HG02588 (cell line): ENCODE data around the gene HAND1.

Source experiments
- ATAC-seq: cut with Tn5 transposase; IDR thresholded peaks from one replicate; pipeline ENCODE4 v1.9.1; 2021; ENCODE audit warnings: mild to moderate bottlenecking, moderate library complexity; ENCODE audit not compliant: unreplicated experiment

HAND1 gene

DNA sequence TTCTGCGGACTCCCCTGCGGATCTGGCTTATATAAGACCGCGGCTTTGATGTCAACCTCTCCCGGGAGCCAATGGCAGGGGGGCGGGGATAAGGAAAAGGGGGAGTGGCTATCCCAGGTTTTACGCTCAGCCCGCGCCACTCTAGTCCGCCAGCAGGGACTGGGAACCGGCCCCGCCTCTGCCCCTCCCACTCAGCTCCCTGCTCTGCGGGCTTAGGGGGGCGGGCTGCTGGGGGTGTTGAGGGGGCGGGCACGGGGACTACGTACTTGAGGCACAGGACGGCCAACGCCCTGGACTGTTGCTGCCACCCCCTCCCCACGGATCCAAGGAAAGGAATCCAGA lies at the start of gene HAND1:
HAND1 (minus strand) TSS at position 4 of the 342 bp plus-strand sequence. CDS start 219 bp downstream, outside the sequence.
- ATAC-seq: no peak

GRCh38 chr5:154526231-154527226 lies 48.5 kb upstream of the HAND1 start:
- ATAC-seq: no peak

- no peak for ATAC-seq
These were observed 46.8 kb upstream of the HAND1 start for GRCh38 chr5:154524859-154525258.

- no peak for ATAC-seq
These were observed 46.2 kb upstream of the HAND1 start for GRCh38 chr5:154524181-154524580.

DNA sequence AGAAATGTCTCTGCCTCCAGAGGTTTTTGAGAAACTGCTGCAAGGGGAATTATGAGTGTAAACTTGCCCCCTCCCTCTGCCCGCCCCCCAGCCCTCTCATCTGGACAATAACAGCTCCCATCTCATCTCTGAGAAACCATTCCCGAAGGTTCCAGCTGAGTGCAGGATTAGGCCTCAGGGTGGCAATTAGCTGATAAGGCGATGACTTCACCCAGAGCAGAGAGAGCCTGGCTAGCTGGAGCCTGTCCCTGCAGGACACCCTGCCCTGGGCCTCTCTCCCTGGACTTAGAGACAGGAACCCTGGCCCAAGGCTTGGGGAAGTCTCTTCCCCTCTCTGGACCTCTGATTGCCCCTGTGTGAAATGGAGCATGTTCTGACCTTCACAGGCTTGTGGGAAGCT lies 45.7 kb upstream of the HAND1 start:
- no peak for ATAC-seq

- no peak for ATAC-seq
These were observed 45.1 kb upstream of the HAND1 start for GRCh38 chr5:154523104-154523503.

GRCh38 chr5:154522284-154522683 lies 44.3 kb upstream of the HAND1 start:
- no peak for ATAC-seq

DNA sequence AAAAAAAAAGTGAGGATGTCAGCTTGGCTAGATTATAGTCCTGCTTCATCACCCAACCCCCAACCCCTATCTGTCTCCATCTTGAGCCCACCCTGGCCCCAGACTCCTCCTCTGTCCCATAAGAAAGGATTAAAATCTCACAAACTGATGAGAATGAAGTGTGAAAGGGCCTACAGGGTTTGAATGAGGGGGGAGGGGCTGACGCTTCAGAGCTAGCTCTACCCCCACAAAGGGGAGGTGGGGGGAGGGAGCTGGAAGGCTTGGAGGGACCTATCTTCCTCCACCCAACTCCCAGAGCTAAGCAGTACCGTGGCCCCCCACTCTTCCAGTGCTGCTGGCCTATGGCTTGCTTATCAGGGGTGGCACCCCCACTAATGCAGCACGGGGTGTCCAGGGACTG lies 43.7 kb upstream of the HAND1 start:
- ATAC-seq: no peak

DNA sequence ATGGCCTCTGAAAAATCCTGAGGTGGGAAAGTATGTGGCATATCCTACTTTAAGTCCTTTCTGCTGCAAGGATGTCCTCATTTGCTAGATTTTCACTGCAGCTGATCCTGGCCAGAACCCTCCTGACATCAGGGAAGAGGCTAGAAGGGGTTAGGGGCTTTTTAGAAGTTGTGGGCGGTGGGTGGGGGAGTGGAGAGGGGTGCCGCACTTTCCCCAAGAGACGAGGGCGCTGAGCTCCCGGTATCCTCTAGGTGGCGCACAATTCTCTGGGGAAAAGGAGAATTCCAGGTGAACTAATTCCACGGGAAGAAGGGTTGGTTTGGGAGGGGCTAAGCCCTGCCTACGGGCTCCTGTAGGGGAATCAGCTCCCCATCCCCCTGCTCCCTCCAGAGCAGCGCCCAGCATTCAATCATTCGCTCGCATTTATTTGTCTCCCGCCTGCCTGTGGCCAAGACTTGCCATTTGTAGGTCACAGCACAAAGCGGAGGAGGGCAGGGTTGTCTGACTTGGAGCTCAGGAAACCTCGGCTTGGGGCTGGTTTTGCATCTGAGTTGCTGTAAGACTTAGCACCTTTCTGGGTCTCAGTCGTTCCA lies 42.9 kb upstream of the HAND1 start:
- ATAC-seq: no peak

DNA sequence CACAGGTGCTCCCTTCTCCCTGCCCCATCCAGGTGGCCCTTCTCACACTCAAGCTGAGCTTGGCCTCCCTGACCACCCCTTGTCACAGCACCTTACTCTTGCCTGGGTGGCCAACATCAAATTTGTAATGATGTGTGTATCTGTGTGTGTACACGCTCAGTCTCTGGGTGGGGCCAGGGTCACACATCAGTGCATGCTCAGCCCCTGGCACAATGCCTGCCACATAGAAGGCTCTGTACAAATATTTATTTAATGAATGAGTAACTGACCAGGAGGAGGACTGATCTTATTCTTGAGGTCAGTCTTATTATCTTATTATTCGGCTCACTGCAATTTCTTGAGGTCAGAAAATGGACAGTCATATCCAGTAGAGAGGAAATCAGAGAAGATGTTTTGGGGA lies 41.3 kb upstream of the HAND1 start:
- no peak for ATAC-seq

- no peak for ATAC-seq
These were observed 40.4 kb upstream of the HAND1 start for GRCh38 chr5:154518438-154518867.

DNA sequence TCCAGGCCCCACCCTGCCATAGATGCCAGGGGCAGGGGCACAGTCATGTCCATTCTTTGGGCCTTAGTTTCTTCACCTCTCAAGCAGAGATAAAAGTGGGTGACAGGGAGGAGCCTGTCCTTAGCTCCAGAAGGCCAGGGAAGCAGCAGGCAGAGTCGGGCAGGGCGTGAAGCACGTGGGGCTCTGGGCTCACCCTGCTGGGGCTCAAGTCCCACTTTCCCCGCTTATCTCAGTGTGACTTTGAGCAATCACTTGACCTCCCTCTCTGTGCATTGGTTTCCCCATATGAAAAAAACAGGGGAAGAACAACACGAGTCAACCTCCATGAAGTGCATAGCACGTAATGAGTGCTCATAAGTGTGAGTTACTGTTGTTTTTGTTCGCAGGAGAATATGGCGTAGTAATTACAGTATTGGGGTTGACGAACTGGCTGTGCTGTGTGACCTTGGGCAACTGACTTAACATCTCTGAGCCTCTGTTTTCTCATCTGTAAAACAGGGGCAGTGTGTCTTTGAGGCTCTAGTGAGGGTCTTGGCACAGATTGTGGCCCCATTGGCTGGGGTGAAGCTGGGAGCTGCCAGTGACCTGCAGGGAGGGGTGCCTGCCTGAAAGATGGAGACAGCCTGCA lies 39.9 kb upstream of the HAND1 start:
- ATAC-seq: no peak

DNA sequence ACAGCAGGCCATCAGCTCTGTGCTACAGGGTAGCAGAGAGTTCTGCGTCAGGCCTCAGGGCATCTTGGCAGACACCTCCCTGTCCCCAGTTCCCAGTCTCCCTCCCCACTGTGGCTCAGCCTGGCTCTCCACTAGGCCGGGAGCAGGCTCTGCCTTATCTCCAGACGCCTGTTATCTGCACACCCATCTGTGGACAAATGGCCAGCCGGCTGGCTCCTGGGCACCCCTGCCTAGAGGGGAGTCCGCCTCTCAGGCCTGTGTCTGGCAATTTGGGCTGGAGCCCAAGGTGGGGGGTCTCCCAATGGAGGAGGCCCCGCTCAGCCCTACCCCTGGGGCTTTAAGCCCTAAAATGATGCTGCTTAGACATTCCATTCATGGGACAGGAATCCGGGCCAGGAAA lies 39.2 kb upstream of the HAND1 start:
- ATAC-seq: no peak

- ATAC-seq: no peak
These were observed 38.4 kb upstream of the HAND1 start for GRCh38 chr5:154516475-154516874.

DNA sequence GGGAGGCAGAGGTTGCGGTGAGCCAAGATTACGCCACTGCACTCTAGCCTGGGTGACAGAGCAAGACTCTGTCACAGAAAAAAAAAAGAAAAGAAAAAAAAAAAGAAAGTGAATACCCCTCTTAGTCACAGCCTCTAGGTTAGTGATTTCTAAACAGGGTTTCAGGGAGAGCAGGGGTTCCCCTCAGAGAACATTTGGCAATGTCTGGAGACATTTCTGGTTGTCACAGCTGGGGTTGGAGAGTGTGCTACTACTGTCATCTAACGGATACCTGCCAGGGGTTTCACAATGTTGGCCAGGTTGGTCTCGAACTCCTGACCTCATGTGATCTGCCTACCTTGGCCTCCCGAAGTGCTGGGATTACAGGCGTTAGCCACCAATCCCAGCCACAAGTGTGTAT lies 37.5 kb upstream of the HAND1 start:
- peak; percentile 82 for ATAC-seq

GRCh38 chr5:154514331-154514730 lies 36.3 kb upstream of the HAND1 start:
- peak; percentile 58 for ATAC-seq

- ATAC-seq: peak; percentile 33
These were observed 35.6 kb upstream of the HAND1 start for GRCh38 chr5:154513669-154514084.

DNA sequence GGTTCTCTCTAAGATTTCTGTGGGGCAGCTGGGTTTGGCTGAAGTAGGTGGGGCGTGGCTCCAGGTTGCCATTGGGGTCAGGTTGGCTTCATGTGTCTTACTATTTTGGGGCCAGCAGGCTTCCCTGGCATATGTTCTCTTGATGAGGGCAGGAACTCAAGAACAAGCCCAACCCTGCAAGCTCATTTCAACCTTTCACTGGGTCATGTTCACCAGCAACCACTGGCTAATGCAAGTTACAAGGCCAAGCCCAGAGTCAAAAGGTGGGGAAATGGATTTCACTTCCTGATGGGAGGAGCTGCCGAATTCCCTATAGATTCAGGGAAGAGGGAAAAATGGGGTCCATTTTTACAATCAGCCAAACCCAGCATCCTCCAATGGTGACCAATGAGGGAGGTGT lies 34.0 kb upstream of the HAND1 start:
- ATAC-seq: no peak

DNA sequence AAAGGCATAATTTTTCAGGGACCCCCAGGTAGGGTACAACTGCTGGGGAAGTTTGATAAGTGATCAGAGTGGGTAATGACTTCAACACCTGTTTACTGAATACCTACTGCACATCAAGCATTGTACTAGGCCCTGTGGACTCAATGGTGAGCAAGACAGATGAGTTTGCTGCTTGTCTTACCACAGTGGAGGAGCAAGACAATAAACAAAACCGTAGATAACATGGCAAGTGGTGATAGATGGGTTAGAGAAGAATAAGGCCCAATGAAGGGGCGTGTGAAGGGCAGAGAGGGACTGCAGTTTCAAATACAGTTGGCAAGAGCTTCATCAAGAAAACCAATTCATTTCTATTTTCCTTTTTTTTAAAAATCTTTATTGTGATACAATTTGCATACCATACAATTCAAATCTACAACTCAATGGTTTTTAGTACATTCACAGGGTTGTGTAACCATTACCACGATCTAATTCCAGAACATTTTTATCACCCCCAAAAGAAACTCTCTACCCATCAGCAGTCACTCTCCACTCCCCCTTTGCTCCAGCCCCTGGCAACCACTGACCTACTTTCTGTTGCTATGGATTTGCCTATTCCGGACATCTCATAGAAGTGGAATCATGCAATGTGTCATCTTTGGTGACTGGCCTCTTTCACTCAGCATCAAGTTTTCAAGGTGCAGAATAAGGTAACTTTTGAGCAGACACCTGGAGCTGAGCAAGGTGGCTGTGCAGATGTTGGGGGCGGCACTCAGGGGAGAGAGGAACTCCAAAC lies 31.9 kb upstream of the HAND1 start:
- no peak for ATAC-seq

DNA sequence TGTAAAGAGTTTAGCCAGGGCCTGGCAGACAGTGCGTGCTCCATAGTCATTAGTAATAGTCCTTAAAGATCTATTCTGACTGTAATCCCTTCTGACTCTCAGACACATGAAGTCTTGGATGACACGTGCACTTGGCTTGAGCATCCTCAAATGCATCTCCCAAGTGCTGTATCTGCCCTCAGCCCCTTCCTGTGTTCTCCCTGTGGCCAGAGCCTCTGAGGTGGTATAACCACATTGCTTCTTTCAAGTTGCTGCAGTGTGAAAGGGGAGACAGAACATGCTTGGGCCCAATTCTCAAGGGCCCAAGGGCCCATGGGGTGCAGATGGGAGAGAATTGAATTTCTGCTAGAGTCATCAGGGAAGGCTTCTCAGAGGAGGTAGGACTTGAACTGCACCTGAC lies 30.1 kb upstream of the HAND1 start:
- ATAC-seq: no peak

DNA sequence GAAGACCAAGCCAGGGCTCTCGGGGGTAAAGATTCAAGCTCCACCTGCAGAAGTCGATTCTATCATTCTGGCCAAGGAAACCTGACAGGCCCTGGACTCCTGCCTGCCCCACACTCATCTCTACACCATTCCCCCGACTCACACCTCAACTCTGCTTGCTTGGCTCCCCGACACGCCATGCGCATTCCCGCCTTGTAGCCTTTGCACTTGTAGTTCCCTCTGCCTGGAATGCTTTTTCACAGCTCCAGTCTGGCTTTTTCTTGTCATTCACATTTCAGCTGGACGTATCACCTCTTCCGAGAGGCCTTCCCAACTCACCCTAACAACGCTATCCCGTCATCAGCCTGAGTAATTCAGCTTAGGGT lies 28.7 kb upstream of the HAND1 start:
- no peak for ATAC-seq
